H1 (cell line): ENCODE data around the gene VIPR1. TPM values are rescaled to one million over a fixed set of nuclear protein-coding genes. Genes with fewer than 3 reads are reported as not detected.

Experiments
- CTCF ChIA-PET: fragments of 300-600 bp; sonication (Branson Sonifier 250); formaldehyde crosslinking; loops from one replicate; lab custom pipeline; 2021; ENCODE audit not compliant: partially characterized antibody; lab: Charles Lee
- POLR2A ChIA-PET: fragments of 300-600 bp; sonication (Branson Sonifier 250); formaldehyde crosslinking; loops from one replicate; lab custom pipeline; 2021; ENCODE audit warnings: inconsistent platforms; ENCODE audit not compliant: partially characterized antibody; lab: Charles Lee
- DNase-seq, 2 experiments: peaks; one replicate each; pipeline versions ENCODE4 v3.0.0 to v3.0.0-alpha.2; 2010 to 2022; ENCODE audit warnings: low spot score in 2 of 2, low read depth in 1 of 2, mixed read lengths in 1 of 2
- FAIRE-seq: peaks from 2 replicates; lab custom pipeline; 2011; peaks lifted over from hg19 to GRCh38; lab: Jason Lieb, UNC
- H2AFZ ChIP-seq: 2 replicates; pipeline ENCODE4 v1.8.1; 2012; ENCODE audit warnings: low read length, inconsistent platforms
- H2AK5ac ChIP-seq: 2 replicates; pipeline ENCODE4 v1.6.1; 2013; ENCODE audit warnings: low read depth, low read length
- H2BK120ac ChIP-seq: replicated peaks from 2 replicates; pipeline ENCODE3; 2013; ENCODE audit warnings: low read depth, low read length, inconsistent platforms
- H2BK12ac ChIP-seq: 2 replicates; pipeline ENCODE4 v1.6.1; 2013; ENCODE audit warnings: low read depth, low read length
- H2BK15ac ChIP-seq: 2 replicates; pipeline ENCODE4 v1.6.1; 2013; ENCODE audit warnings: low read length
- H2BK20ac ChIP-seq: 2 replicates; pipeline ENCODE4 v1.6.1; 2013; ENCODE audit warnings: low read length
- H2BK5ac ChIP-seq: 2 replicates; pipeline ENCODE4 v1.6.1; 2013; ENCODE audit warnings: low read depth, low read length
- H3K14ac ChIP-seq: 2 replicates; pipeline ENCODE4 v1.6.1; 2013; ENCODE audit warnings: inconsistent platforms; ENCODE audit not compliant: insufficient read length
- H3K18ac ChIP-seq: 2 replicates; pipeline ENCODE4 v1.6.1; 2013; ENCODE audit warnings: low read length; ENCODE audit errors: extremely low read depth
- H3K23ac ChIP-seq: 2 replicates; pipeline ENCODE4 v1.6.1; 2013; ENCODE audit warnings: inconsistent platforms; ENCODE audit not compliant: insufficient read length
- H3K23me2 ChIP-seq: 2 replicates; pipeline ENCODE4 v1.6.1; 2013; ENCODE audit warnings: low read depth, low read length
- H3K27ac ChIP-seq: 2 replicates; pipeline ENCODE4 v1.6.1; 2011; ENCODE audit warnings: low read depth, low read length, inconsistent platforms
- H3K27me3 ChIP-seq, 4 experiments: replicated peaks in 1 of 4; 1 replicate in 1 of 4; 2 replicates in 3 of 4; pipeline versions ENCODE4 v1.6.1 to v1.8.1; 2011 to 2013; ENCODE audit warnings: low read length in 3 of 4, mild to moderate bottlenecking in 3 of 4, inconsistent platforms in 2 of 4, mixed read lengths in 2 of 4, moderate library complexity in 1 of 4; ENCODE audit not compliant: control insufficient read depth in 3 of 4, insufficient read depth in 3 of 4; ENCODE audit errors: extremely low read depth in 1 of 4
- H3K36me3 ChIP-seq, 4 experiments: 2 replicates each; pipeline versions ENCODE4 v1.6.1 to v1.8.1; 2011 to 2013; ENCODE audit warnings: mild to moderate bottlenecking in 4 of 4, low read length in 3 of 4, moderate library complexity in 2 of 4, control low read depth in 1 of 4, inconsistent platforms in 1 of 4; ENCODE audit not compliant: insufficient read depth in 4 of 4, control insufficient read depth in 2 of 4
- H3K4ac ChIP-seq: replicated peaks from 2 replicates; pipeline ENCODE3; 2013; ENCODE audit warnings: low read length, low read depth, mixed read lengths, inconsistent platforms; ENCODE audit not compliant: insufficient read length
- H3K4me1 ChIP-seq, 4 experiments: replicated peaks in 1 of 4; 1 replicate in 1 of 4; 2 replicates in 3 of 4; pipeline versions ENCODE4 v1.6.1 to v1.8.1; 2011 to 2013; ENCODE audit warnings: low read length in 3 of 4, inconsistent platforms in 2 of 4, mixed read lengths in 1 of 4; ENCODE audit not compliant: insufficient read depth in 4 of 4, control insufficient read depth in 3 of 4
- H3K4me2 ChIP-seq, 2 experiments: 2 replicates each; pipeline versions ENCODE4 v1.6.1 to v1.8.1; 2011 to 2013; ENCODE audit warnings: low read depth in 2 of 2, low read length in 2 of 2, control low read depth in 1 of 2, inconsistent platforms in 1 of 2, mild to moderate bottlenecking in 1 of 2; ENCODE audit not compliant: insufficient read depth in 1 of 2
- H3K4me3 ChIP-seq, 4 experiments: fragments of 200-600, 300-600 bp in 1 of 4; sonication (generic), shearing (Covaris generic), sonication (Bioruptor Twin) in 1 of 4; 2 replicates each; pipeline versions ENCODE4 v1.5.1 to v1.8.1; 2011 to 2016; ENCODE audit warnings: low read length in 4 of 4, low read depth in 3 of 4, control low read depth in 2 of 4, inconsistent platforms in 2 of 4, mild to moderate bottlenecking in 2 of 4, mixed read lengths in 1 of 4, moderate library complexity in 1 of 4; ENCODE audit not compliant: insufficient read depth in 2 of 4; ENCODE audit errors: extremely low read depth in 1 of 4
- H3K56ac ChIP-seq: replicated peaks from 2 replicates; pipeline ENCODE3; 2013; ENCODE audit warnings: low read depth, mild to moderate bottlenecking, mixed read lengths, low read length, inconsistent platforms; ENCODE audit not compliant: insufficient read length
- H3K79me1 ChIP-seq: 2 replicates; pipeline ENCODE4 v1.6.1; 2013; ENCODE audit warnings: low read depth, low read length, control low read depth
- H3K79me2 ChIP-seq, 2 experiments: 2 replicates each; pipeline versions ENCODE4 v1.6.1 to v1.8.1; 2012 to 2013; ENCODE audit warnings: low read length in 2 of 2, mild to moderate bottlenecking in 2 of 2, inconsistent platforms in 1 of 2; ENCODE audit not compliant: insufficient read depth in 2 of 2, control insufficient read depth in 1 of 2
- H3K9ac ChIP-seq, 4 experiments: replicated peaks in 1 of 4; 1 replicate in 1 of 4; 2 replicates in 3 of 4; pipeline versions ENCODE4 v1.6.1 to v1.8.1; 2011 to 2013; ENCODE audit warnings: low read depth in 3 of 4, low read length in 3 of 4, control low read depth in 2 of 4, mild to moderate bottlenecking in 2 of 4, moderate library complexity in 2 of 4, inconsistent platforms in 1 of 4; ENCODE audit errors: extremely low read depth in 1 of 4
- H3K9me3 ChIP-seq, 2 experiments: 2 replicates each; pipeline versions ENCODE4 v1.6.1 to v1.8.1; 2012 to 2013; ENCODE audit warnings: mild to moderate bottlenecking in 2 of 2, moderate library complexity in 2 of 2, control low read depth in 1 of 2, inconsistent platforms in 1 of 2, low read depth in 1 of 2, low read length in 1 of 2, mixed read lengths in 1 of 2; ENCODE audit not compliant: insufficient read depth in 2 of 2
- H4K20me1 ChIP-seq, 2 experiments: replicated peaks in 1 of 2; 2 replicates each; pipeline versions ENCODE3 to v1.8.1; 2011 to 2013; ENCODE audit warnings: inconsistent platforms in 2 of 2, low read length in 2 of 2, mild to moderate bottlenecking in 1 of 2; ENCODE audit not compliant: insufficient read depth in 2 of 2, control insufficient read depth in 1 of 2
- H4K5ac ChIP-seq: 2 replicates; pipeline ENCODE4 v1.6.1; 2013; ENCODE audit warnings: low read length, low read depth, mixed read lengths, inconsistent platforms; ENCODE audit not compliant: insufficient read length
- H4K8ac ChIP-seq: 2 replicates; pipeline ENCODE4 v1.8.0; 2013; ENCODE audit warnings: mild to moderate bottlenecking, moderate library complexity, low read length, inconsistent platforms; ENCODE audit not compliant: insufficient read depth; ENCODE audit errors: extremely low read depth
- H4K91ac ChIP-seq: replicated peaks from 2 replicates; pipeline ENCODE3; 2013; ENCODE audit warnings: low read length, mixed read lengths, inconsistent platforms; ENCODE audit not compliant: insufficient read length
- NRF1 ChIP-seq: IDR thresholded peaks from 2 replicates; pipeline ENCODE4 v1.6.1; 2011; ENCODE audit warnings: mild to moderate bottlenecking, low read depth, low read length, improper control_type of control experiment
- RFX5 ChIP-seq: IDR thresholded peaks from 2 replicates; pipeline ENCODE4 v1.6.1; 2011; ENCODE audit warnings: low read depth, low read length, improper control_type of control experiment, borderline replicate concordance
- RNF2 ChIP-seq: fragments of 200-900, 300-1000 bp; sonication (generic); IDR thresholded peaks from 2 replicates; pipeline ENCODE4 v1.7.1; 2016; ENCODE audit warnings: borderline replicate concordance, low read depth, mild to moderate bottlenecking, antibody characterized with exemption, low read length; ENCODE audit not compliant: poor library complexity, severe bottlenecking; ENCODE audit errors: missing control alignments
- RXRA ChIP-seq: IDR thresholded peaks from 2 replicates; pipeline ENCODE4 v1.6.1; 2011; ENCODE audit warnings: low read depth, mild to moderate bottlenecking, low read length, moderate library complexity; ENCODE audit not compliant: insufficient read depth
- SP1 ChIP-seq: IDR thresholded peaks from 2 replicates; pipeline ENCODE4 v1.6.1; 2011; ENCODE audit warnings: low read depth, low read length
- TAF7 ChIP-seq: optimal IDR thresholded peaks from 2 replicates; pipeline ENCODE3; 2011; ENCODE audit warnings: low read depth, mild to moderate bottlenecking, inconsistent platforms, low read length, moderate library complexity, borderline replicate concordance
- ZNF274 ChIP-seq: IDR thresholded peaks from 2 replicates; pipeline ENCODE4 v1.7.0; 2012; ENCODE audit warnings: low read length, borderline replicate concordance; ENCODE audit errors: extremely low read depth
- WGBS, 2 experiments: shearing (Covaris generic) in 1 of 2; methylation state at CpG; one replicate each; pipeline versions ENCODE4 v1.1.6 to v1.1.7; 2013 to 2015; ENCODE audit warnings: low lambda C conversion rate in 2 of 2, mixed read lengths in 2 of 2, inconsistent platforms in 1 of 2, low coverage in 1 of 2, missing lambda C conversion rate in 1 of 2; ENCODE audit not compliant: insufficient replicate concordance in 2 of 2, insufficient coverage in 1 of 2, insufficient read length in 1 of 2; ENCODE audit errors: extremely low coverage in 1 of 2, missing lambda C conversion rate in 1 of 2; 5-methylcytosine and 5-hydroxymethylcytosine counted together
- polyA plus RNA-seq, 7 experiments: library from polyadenylated mRNA; depleted of rRNA in 3 of 7; stranded (reverse) in 5 of 7; unstranded in 2 of 7; fragments of >200 nt in 5 of 7; fragments of 200-250 nt in 2 of 7; gene quantifications; 1 replicate in 5 of 7; 2 replicates in 1 of 7; 4 replicates in 1 of 7; pipeline versions ENCODE4 v1.2.1 to v1.2.3, GENCODE V29; 2011 to 2013; ENCODE audit warnings: missing spikeins in 2 of 7, mixed read lengths in 2 of 7
- total RNA-seq: library from RNA; stranded (reverse); fragmentation: NEBNext Ultra II Directional; extraction: Animal tissue kit (Norgen Biotek cat#: 25700); gene quantifications from 2 replicates; pipeline ENCODE4 v1.2.1, GENCODE V29; 2021
- TF ChIP-seq, protein P1 (sequence below): IDR thresholded peaks from 2 replicates; pipeline ENCODE4 v1.6.1; 2012; ENCODE audit warnings: low read length, inconsistent platforms

Gene VIPR1
- total and polyA plus RNA-seq, 2 of the 8 experiments (the other 6 are each of a cell fraction or from before 2014, with no cell fraction given), result 7.8 to 10.1 TPM

DNA sequence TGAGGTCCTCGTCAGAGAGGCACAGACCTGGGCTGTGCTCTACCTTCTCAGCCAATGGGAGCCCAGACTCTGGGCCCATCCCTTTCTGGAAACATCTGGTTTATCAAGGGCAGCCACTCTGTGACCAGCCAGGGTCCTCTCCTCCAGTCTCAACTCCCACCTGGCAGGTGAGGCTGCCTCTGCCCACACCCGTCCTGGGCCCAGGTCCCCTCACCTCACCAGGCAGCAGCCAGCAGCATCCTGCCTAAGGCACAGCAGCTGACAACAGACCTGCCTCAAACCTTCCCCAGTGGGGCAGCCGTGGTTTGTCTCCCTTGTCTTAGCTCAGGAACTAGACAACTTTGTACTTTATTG lies 8.7 kb upstream of the VIPR1 start:
- H3K4ac ChIP-seq, result no peak overlapping the region
- no peak for FAIRE-seq
- no peaks in the 10 kb centered on the region for H4K20me1 ChIP-seq
- H2BK5ac ChIP-seq, result no peak overlapping the region
- no peak overlapping the region for H2AK5ac ChIP-seq
- no peaks in the 10 kb centered on the region for H3K9me3 ChIP-seq
- no peak overlapping the region for H3K27ac ChIP-seq
- peaks cover 0 to 4% (median 3%) of the 10 kb centered on the region in 4 experiments; a peak in 6 of 7 replicates for H3K4me1 ChIP-seq
- POLR2A ChIA-PET, result no interaction called here
- H3K36me3 ChIP-seq, result no peaks in the 10 kb centered on the region
- no peak overlapping the region for H3K9ac ChIP-seq
- no peak overlapping the region for H3K56ac ChIP-seq
- H3K27me3 ChIP-seq, result peaks cover 0 to 7% (median under 1%) of the 10 kb centered on the region in 4 experiments; a peak in 2 of 7 replicates
- no peak overlapping the region for H2BK20ac ChIP-seq
- H3K79me1 ChIP-seq, result no peaks in the 10 kb centered on the region
- peak overlapping the region; percentile 43; the same call in 1 of the 2 replicates for H3K18ac ChIP-seq
- no peak overlapping the region for H3K4me2 ChIP-seq
- H2AFZ ChIP-seq, result no peak overlapping the region
- no peak overlapping the region for H3K14ac ChIP-seq
- no peak overlapping the region for H2BK12ac ChIP-seq
- no peak overlapping the region for H4K91ac ChIP-seq
- CTCF ChIA-PET, result interaction anchor here (0.7 kb wide), 2 partner anchors 16 to 246 kb away, joined by 3 read pairs; no protein-coding TSS in a partner anchor
- H4K5ac ChIP-seq, result no peak overlapping the region
- peak in 1 of 2 experiments; percentile 37 for DNase-seq
- no peak overlapping the region for H3K4me3 ChIP-seq
- no peaks in the 10 kb centered on the region for H3K23me2 ChIP-seq
- H4K8ac ChIP-seq, result no peak overlapping the region
- H3K23ac ChIP-seq, result no peak overlapping the region
- TF ChIP-seq RNF2, result no peak
- TF ChIP-seq NRF1, result no peak
- no peak for TF ChIP-seq SP1
- no peak for TF ChIP-seq TAF7
- TF ChIP-seq RXRA, result no peak
- TF ChIP-seq, protein P1, sequence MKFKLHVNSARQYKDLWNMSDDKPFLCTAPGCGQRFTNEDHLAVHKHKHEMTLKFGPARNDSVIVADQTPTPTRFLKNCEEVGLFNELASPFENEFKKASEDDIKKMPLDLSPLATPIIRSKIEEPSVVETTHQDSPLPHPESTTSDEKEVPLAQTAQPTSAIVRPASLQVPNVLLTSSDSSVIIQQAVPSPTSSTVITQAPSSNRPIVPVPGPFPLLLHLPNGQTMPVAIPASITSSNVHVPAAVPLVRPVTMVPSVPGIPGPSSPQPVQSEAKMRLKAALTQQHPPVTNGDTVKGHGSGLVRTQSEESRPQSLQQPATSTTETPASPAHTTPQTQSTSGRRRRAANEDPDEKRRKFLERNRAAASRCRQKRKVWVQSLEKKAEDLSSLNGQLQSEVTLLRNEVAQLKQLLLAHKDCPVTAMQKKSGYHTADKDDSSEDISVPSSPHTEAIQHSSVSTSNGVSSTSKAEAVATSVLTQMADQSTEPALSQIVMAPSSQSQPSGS, result no peak
- no peak for TF ChIP-seq ZNF274
- no peak for TF ChIP-seq RFX5
- H2BK15ac ChIP-seq, result no peak overlapping the region
- H2BK120ac ChIP-seq, result no peak overlapping the region
- H3K79me2 ChIP-seq, result no peaks in the 10 kb centered on the region
- WGBS, 2 experiments, result 100% methylated on average over 3 of the region's 3 CpGs; no CpG with 5 or more reads in 1 of the 2 experiments
